Peyer's patch (tissue), 4 donors: Measurements from ENCODE around the gene TMEM117. TPM values are rescaled to one million over a fixed set of nuclear protein-coding genes. Genes with fewer than 3 reads are reported as not detected.

Source experiments
- DNase-seq, 3 donors: peaks; one replicate each; pipeline ENCODE4 v3.0.0-alpha.2; 2017 to 2019
- H3K27ac ChIP-seq, 4 donors: fragments of 200-600 bp; sonication (generic); one replicate each; pipeline ENCODE4 v1.5.1; 2016 to 2019
- H3K27me3 ChIP-seq, 2 donors: fragments of 200-600 bp; sonication (generic); one replicate each; pipeline ENCODE4 v1.5.1; 2019
- H3K36me3 ChIP-seq, 3 donors: fragments of 200-600 bp; sonication (generic); one replicate each; pipeline ENCODE4 v1.5.1; 2016 to 2019
- H3K4me1 ChIP-seq, 4 donors: fragments of 200-600 bp; sonication (generic); one replicate each; pipeline ENCODE4 v1.5.1; 2016 to 2019
- H3K4me3 ChIP-seq, 4 donors: fragments of 200-600 bp; sonication (generic); 1 replicate in 3 of 4; 2 replicates in 1 of 4; pipeline ENCODE4 v1.5.1; 2016 to 2019; ENCODE audit warnings: mild to moderate bottlenecking in 1 of 4
- H3K9me3 ChIP-seq, 4 donors: fragments of 200-600 bp; sonication (generic); one replicate each; pipeline ENCODE4 v1.5.1; 2016 to 2019; ENCODE audit warnings: mild to moderate bottlenecking in 1 of 4
- CTCF ChIP-seq, 6 experiments: fragments of 450-650 bp in 4 of 6; fragments of 200-600 bp in 2 of 6; sonication (generic) in 1 of 6; IDR thresholded peaks; one replicate each; pipeline ENCODE4 v1.5.1; 2017 to 2019; ENCODE audit warnings: antibody characterized with exemption in 6 of 6, mild to moderate bottlenecking in 3 of 6, moderate library complexity in 1 of 6
- POLR2A ChIP-seq, 2 donors: fragments of 450-650 bp; IDR thresholded peaks; one replicate each; pipeline ENCODE4 v1.5.1; 2017; ENCODE audit warnings: antibody characterized with exemption in 2 of 2, mild to moderate bottlenecking in 2 of 2, moderate library complexity in 2 of 2
- total RNA-seq, 4 donors: library from RNA; depleted of rRNA; stranded (reverse); fragments of >200 nt; gene quantifications; one replicate each; pipeline ENCODE4 v1.1.0, GENCODE V29; 2016

Gene TMEM117
- total RNA-seq, 4 donors from 2014 or later = 10.7 to 60.1 (median 51.9) TPM

GRCh38 chr12:43896496-43896895, 60.6 kb downstream of the TMEM117 start:
- no peak for DNase-seq
- TF ChIP-seq POLR2A (IDR thresholded peaks at IDR 0.05) (no peak), CTCF (IDR thresholded peaks at IDR 0.05) (no peak)
- Histone ChIP-seq H3K36me3 (no peaks in the 10 kb centered on the region), H3K4me1 (no peaks in the 10 kb centered on the region), H3K9me3 (no peaks in the 10 kb centered on the region), H3K27ac (no peak overlapping the region), H3K27me3 (no peaks in the 10 kb centered on the region), H3K4me3 (no peak overlapping the region)

- TF ChIP-seq CTCF (IDR thresholded peaks at IDR 0.05) (no peak), POLR2A (IDR thresholded peaks at IDR 0.05) (no peak)
- Histone ChIP-seq H3K4me3 (no peak overlapping the region), H3K27me3 (no peaks in the 10 kb centered on the region), H3K36me3 (no peaks in the 10 kb centered on the region), H3K9me3 (no peaks in the 10 kb centered on the region), H3K27ac (no peak overlapping the region), H3K4me1 (no peaks in the 10 kb centered on the region)
- DNase-seq = no peak
Observed at GRCh38 chr12:43898474-43898873, 62.6 kb downstream of the TMEM117 start.

DNA sequence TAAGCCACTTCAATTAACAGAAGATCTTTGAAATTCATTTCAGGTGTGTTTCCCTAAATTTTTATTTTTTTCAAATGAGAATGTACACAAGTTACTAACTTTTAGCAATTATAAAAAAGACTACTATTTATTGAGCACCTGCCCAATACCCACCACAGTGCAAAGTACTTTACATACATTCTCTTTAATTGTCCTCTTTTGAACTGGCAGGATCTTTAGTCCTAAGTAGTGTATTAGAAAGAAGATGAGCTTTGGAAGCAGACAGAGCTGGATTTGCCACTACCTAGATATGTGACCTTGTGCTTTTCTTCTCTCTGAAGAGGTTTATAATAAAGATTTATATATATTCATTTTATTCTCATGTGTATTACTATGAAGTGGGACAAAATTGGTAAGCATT, 63.7 kb downstream of the TMEM117 start:
- Histone ChIP-seq H3K36me3 (no peaks in the 10 kb centered on the region), H3K4me1 (no peaks in the 10 kb centered on the region), H3K4me3 (no peak overlapping the region), H3K27me3 (no peaks in the 10 kb centered on the region), H3K27ac (no peak overlapping the region), H3K9me3 (no peaks in the 10 kb centered on the region)
- TF ChIP-seq CTCF (IDR thresholded peaks at IDR 0.05) (no peak), POLR2A (IDR thresholded peaks at IDR 0.05) (no peak)
- DNase-seq = no peak

- no peak for DNase-seq
- H3K4me3 ChIP-seq = no peak overlapping the region
- H3K27me3 ChIP-seq = no peaks in the 10 kb centered on the region
- TF ChIP-seq CTCF (IDR thresholded peaks at IDR 0.05) = no peak
- no peak for TF ChIP-seq POLR2A (IDR thresholded peaks at IDR 0.05)
- no peaks in the 10 kb centered on the region for H3K36me3 ChIP-seq
- no peaks in the 10 kb centered on the region for H3K4me1 ChIP-seq
- H3K27ac ChIP-seq = no peak overlapping the region
- H3K9me3 ChIP-seq = no peaks in the 10 kb centered on the region
Observed at GRCh38 chr12:43903686-43904085, 67.8 kb downstream of the TMEM117 start.

DNA sequence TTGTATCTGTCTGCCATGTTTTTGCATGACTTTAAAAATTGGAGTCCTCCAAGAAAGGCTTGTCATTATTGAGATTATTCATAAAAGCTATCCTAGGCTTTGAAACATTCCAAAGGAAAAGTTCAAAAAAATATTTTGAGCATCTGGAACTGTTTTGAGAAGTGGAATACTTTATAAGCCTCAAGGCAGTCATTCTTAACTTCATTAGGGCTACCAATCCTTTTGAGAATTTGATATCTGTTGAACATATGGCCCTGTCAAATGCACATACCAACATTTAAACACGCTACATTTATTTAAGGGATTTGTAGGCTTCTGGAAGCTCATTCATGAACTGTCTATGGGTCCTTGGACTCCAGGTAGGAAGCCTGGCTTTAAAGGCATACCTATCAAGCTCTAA, 77.0 kb downstream of the TMEM117 start:
- no peak for TF ChIP-seq CTCF (IDR thresholded peaks at IDR 0.05)
- TF ChIP-seq POLR2A (IDR thresholded peaks at IDR 0.05) = no peak
- Histone ChIP-seq H3K9me3 (no peaks in the 10 kb centered on the region), H3K4me3 (no peak overlapping the region), H3K27ac (no peak overlapping the region), H3K4me1 (no peaks in the 10 kb centered on the region), H3K36me3 (no peaks in the 10 kb centered on the region), H3K27me3 (no peaks in the 10 kb centered on the region)
- DNase-seq = no peak

DNA sequence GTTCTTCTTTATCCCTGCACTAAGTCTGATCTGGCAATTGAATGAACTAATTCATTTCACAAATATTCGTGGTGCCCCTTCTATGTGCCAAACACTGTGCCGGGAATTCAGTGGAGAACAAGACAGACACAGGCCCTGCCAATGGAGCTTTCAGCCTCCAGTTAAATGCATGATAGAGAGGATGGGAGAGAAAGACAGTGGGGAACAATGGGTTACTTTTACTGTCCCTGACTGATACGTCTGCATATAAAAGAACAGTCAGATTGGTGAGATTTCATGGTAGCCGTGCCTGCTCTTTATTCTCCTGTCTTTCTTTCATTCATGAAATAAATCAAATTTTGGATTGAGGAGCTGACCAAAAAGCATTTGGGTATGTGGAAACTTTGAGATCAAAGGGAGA, 78.5 kb downstream of the TMEM117 start:
- Histone ChIP-seq H3K4me1 (no peaks in the 10 kb centered on the region), H3K27ac (no peak overlapping the region), H3K9me3 (no peaks in the 10 kb centered on the region), H3K36me3 (no peaks in the 10 kb centered on the region), H3K4me3 (no peak overlapping the region), H3K27me3 (no peaks in the 10 kb centered on the region)
- DNase-seq = no peak
- TF ChIP-seq CTCF (IDR thresholded peaks at IDR 0.05) = no peak
- no peak for TF ChIP-seq POLR2A (IDR thresholded peaks at IDR 0.05)
